Mammary epithelial cell (primary cell): ENCODE data around the gene LAMC3.

Experiments used
- EZH2 ChIP-seq: IDR thresholded peaks from 2 replicates; pipeline ENCODE4 v1.6.1; 2012; ENCODE audit warnings: low read length, inconsistent platforms, borderline replicate concordance
- TF ChIP-seq, protein P1 (sequence below), 2 donors: IDR thresholded peaks in 1 of 2; conservative IDR thresholded peaks in 1 of 2; 2 replicates each; pipeline ENCODE4 v1.5.1; 2011 to 2012; ENCODE audit warnings: inconsistent platforms in 2 of 2, low read length in 2 of 2, mild to moderate bottlenecking in 2 of 2, control low read depth in 1 of 2, low read depth in 1 of 2; ENCODE audit not compliant: insufficient read depth in 1 of 2; ENCODE audit errors: extremely low read depth in 1 of 2

DNA sequence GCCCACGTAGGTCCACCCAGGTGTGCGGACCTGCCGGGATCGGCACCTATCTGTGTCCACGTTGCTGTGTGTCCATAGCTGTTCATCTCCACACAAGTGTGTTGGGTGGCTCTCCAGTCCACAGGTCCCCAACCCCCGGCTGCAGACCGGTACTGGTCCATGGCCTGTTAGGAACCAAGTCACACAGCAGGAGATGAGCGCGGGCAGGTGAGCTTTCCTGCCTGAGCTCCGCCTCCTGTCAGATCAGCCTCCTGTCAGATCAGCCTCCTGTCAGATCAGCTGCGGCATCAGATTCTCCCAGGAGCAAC lies 18.9 kb downstream of the LAMC3 start:
- no peak for TF ChIP-seq EZH2
- TF ChIP-seq, protein P1, sequence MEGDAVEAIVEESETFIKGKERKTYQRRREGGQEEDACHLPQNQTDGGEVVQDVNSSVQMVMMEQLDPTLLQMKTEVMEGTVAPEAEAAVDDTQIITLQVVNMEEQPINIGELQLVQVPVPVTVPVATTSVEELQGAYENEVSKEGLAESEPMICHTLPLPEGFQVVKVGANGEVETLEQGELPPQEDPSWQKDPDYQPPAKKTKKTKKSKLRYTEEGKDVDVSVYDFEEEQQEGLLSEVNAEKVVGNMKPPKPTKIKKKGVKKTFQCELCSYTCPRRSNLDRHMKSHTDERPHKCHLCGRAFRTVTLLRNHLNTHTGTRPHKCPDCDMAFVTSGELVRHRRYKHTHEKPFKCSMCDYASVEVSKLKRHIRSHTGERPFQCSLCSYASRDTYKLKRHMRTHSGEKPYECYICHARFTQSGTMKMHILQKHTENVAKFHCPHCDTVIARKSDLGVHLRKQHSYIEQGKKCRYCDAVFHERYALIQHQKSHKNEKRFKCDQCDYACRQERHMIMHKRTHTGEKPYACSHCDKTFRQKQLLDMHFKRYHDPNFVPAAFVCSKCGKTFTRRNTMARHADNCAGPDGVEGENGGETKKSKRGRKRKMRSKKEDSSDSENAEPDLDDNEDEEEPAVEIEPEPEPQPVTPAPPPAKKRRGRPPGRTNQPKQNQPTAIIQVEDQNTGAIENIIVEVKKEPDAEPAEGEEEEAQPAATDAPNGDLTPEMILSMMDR (conservative IDR thresholded peaks at IDR 0.05 in 1 of 2, IDR thresholded peaks at IDR 0.05 in 1 of 2; ENCODE audit: extremely low read depth in 1 of 2, insufficient read depth in 1 of 2, low read depth in 1 of 2, low read length in 2 of 2): no peak
